Smooth muscle cell (in vitro differentiated cells): ENCODE results near the gene RIPOR3. TPM values are rescaled to one million over a fixed set of nuclear protein-coding genes. Genes with fewer than 3 reads are reported as not detected.
A peak's percentile ranks its signal among the peaks of the same experiment; 100 is the strongest.

Source experiments
- DNase-seq: peaks from one replicate; lab custom pipeline; 2025; ENCODE audit not compliant: unreplicated experiment; lab: John Stamatoyannopoulos, UW
- H2AFZ ChIP-seq: fragments of 200-600 bp; sonication (generic); 2 replicates; pipeline ENCODE4 v1.6.0; 2016; ENCODE audit warnings: antibody characterized with exemption, low read depth, mild to moderate bottlenecking
- H3F3A ChIP-seq: fragments of 200-600 bp; sonication (generic); 2 replicates; pipeline ENCODE4 v1.6.0; 2017; ENCODE audit warnings: antibody characterized with exemption, low read depth
- H3K27ac ChIP-seq: fragments of 200-600 bp; sonication (generic); 2 replicates; pipeline ENCODE4 v1.5.1; 2016; ENCODE audit warnings: low read depth, mild to moderate bottlenecking
- H3K27me3 ChIP-seq: fragments of 200-600 bp; sonication (generic); 2 replicates; pipeline ENCODE4 v1.6.1; 2016; ENCODE audit warnings: low read depth, mild to moderate bottlenecking
- H3K36me3 ChIP-seq: fragments of 200-600 bp; sonication (generic); 2 replicates; pipeline ENCODE4 v1.5.1; 2016; ENCODE audit warnings: low read depth
- H3K4me1 ChIP-seq: fragments of 200-600 bp; sonication (generic); 2 replicates; pipeline ENCODE4 v1.5.1; 2016; ENCODE audit warnings: low read depth
- H3K4me2 ChIP-seq: fragments of 200-600 bp; sonication (generic); 2 replicates; pipeline ENCODE4 v1.6.0; 2016; ENCODE audit warnings: mild to moderate bottlenecking
- H3K4me3 ChIP-seq: fragments of 200-600 bp; sonication (generic); 2 replicates; pipeline ENCODE4 v1.5.1; 2016; ENCODE audit warnings: mild to moderate bottlenecking
- H3K79me2 ChIP-seq: fragments of 200-600 bp; sonication (generic); 2 replicates; pipeline ENCODE4 v1.6.0; 2016; ENCODE audit warnings: low read depth, mild to moderate bottlenecking
- H3K9ac ChIP-seq: fragments of 200-600 bp; sonication (generic); 2 replicates; pipeline ENCODE4 v1.6.0; 2016; ENCODE audit warnings: low read depth
- H3K9me3 ChIP-seq: fragments of 200-600 bp; sonication (generic); replicated peaks from 2 replicates; pipeline ENCODE4 v1.5.1; 2016; ENCODE audit warnings: low read depth
- H4K20me1 ChIP-seq: fragments of 200-600 bp; sonication (generic); 2 replicates; pipeline ENCODE4 v1.6.0; 2016; ENCODE audit warnings: low read depth
- whole genome bisulfite sequencing: methylation state at CpG from one replicate; pipeline ENCODE4 v1.1.7; 2016; ENCODE audit warnings: low lambda C conversion rate; 5-methylcytosine and 5-hydroxymethylcytosine counted together
- polyA plus RNA-seq: library from polyadenylated mRNA; unstranded; fragments of >200 nt; fragmentation: Nextera tagmentation; extraction: Ambion mirVana; gene quantifications from 2 replicates; pipeline ENCODE4 v1.2.1, GENCODE V29; 2016
- total RNA-seq: library from RNA; depleted of rRNA; stranded (reverse); fragments of >200 nt; gene quantifications from 2 replicates; pipeline ENCODE4 v1.2.3, GENCODE V29; 2014
- TF ChIP-seq, protein P1 (sequence below): fragments of 200-600 bp; sonication (generic); IDR thresholded peaks from 2 replicates; pipeline ENCODE4 v1.5.1; 2017; ENCODE audit warnings: borderline replicate concordance, mild to moderate bottlenecking, antibody characterized with exemption; ENCODE audit not compliant: insufficient read depth, poor library complexity, severe bottlenecking

The RIPOR3 gene
- total and polyA plus RNA-seq, 2 experiments from 2014 or later = 0.18 to 1.2 TPM

DNA sequence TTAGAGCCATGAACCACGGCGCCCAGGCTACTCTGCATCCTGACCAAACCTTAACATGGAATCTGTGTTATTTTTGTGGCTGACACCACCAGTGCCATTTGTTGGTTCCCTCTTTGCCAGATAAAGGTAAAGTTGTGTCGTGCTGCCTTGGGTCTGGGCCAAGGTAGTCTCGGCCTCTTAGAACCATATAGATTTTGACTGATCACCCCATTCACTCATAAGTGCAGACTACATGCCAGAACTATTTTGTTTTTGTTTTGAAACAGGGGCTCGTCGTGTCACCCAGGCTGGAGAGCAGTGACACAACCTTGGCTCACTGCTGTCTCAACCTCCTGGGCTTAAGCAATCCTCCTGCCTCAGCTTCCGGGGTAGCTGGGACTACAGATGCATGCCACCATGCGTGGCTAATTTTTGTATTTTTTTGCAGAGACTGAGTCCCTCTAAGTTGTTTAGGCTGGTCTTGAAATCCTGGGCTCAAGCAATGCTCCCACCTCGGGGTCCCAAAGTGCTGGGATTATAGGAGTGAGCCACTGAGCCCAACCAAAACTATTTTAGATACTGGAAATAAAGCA is 19.2 kb upstream of the RIPOR3 start:
- Histone ChIP-seq H3K9me3 (no peaks in the 10 kb centered on the region), H3K9ac (no peak overlapping the region), H3K79me2 (no peaks in the 10 kb centered on the region), H3K27me3 (no peaks in the 10 kb centered on the region), H3F3A (no peaks in the 10 kb centered on the region), H3K27ac (no peak overlapping the region), H2AFZ (no peak overlapping the region), H4K20me1 (no peaks in the 10 kb centered on the region), H3K4me1 (no peaks in the 10 kb centered on the region), H3K4me2 (peak overlapping the region; percentile 35), H3K4me3 (no peak overlapping the region), H3K36me3 (no peaks in the 10 kb centered on the region)
- TF ChIP-seq, protein P1, sequence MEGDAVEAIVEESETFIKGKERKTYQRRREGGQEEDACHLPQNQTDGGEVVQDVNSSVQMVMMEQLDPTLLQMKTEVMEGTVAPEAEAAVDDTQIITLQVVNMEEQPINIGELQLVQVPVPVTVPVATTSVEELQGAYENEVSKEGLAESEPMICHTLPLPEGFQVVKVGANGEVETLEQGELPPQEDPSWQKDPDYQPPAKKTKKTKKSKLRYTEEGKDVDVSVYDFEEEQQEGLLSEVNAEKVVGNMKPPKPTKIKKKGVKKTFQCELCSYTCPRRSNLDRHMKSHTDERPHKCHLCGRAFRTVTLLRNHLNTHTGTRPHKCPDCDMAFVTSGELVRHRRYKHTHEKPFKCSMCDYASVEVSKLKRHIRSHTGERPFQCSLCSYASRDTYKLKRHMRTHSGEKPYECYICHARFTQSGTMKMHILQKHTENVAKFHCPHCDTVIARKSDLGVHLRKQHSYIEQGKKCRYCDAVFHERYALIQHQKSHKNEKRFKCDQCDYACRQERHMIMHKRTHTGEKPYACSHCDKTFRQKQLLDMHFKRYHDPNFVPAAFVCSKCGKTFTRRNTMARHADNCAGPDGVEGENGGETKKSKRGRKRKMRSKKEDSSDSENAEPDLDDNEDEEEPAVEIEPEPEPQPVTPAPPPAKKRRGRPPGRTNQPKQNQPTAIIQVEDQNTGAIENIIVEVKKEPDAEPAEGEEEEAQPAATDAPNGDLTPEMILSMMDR = no peak
- WGBS = 59% methylated on average over 9 of the region's 9 CpGs
- DNase-seq = no peak

DNA sequence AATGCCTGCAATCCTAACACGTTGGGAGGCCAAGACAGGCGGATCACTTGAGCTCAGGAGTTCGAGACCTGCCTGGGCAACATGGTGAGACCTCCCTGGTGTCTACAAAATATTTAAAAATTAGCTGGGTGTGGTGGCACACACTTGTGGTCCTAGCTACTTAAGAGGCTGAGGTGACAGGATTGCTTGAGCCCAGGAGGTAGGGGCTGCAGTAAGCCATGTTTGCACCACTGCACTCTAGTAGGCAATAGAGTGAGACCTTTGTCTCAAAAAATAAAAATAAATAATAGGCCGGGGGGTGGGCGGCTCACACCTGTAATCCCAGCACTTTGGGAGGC is 18.3 kb upstream of the RIPOR3 start:
- Histone ChIP-seq H4K20me1 (no peaks in the 10 kb centered on the region), H3F3A (no peaks in the 10 kb centered on the region), H3K79me2 (no peaks in the 10 kb centered on the region), H3K27ac (no peak overlapping the region), H3K4me2 (no peak overlapping the region), H3K4me3 (no peak overlapping the region), H3K36me3 (no peaks in the 10 kb centered on the region), H3K9ac (no peak overlapping the region), H3K4me1 (no peaks in the 10 kb centered on the region), H2AFZ (no peak overlapping the region), H3K27me3 (no peaks in the 10 kb centered on the region), H3K9me3 (no peaks in the 10 kb centered on the region)
- 75% methylated on average over 5 of the region's 5 CpGs for WGBS
- no peak for DNase-seq
- TF ChIP-seq, protein P1 = no peak

DNA sequence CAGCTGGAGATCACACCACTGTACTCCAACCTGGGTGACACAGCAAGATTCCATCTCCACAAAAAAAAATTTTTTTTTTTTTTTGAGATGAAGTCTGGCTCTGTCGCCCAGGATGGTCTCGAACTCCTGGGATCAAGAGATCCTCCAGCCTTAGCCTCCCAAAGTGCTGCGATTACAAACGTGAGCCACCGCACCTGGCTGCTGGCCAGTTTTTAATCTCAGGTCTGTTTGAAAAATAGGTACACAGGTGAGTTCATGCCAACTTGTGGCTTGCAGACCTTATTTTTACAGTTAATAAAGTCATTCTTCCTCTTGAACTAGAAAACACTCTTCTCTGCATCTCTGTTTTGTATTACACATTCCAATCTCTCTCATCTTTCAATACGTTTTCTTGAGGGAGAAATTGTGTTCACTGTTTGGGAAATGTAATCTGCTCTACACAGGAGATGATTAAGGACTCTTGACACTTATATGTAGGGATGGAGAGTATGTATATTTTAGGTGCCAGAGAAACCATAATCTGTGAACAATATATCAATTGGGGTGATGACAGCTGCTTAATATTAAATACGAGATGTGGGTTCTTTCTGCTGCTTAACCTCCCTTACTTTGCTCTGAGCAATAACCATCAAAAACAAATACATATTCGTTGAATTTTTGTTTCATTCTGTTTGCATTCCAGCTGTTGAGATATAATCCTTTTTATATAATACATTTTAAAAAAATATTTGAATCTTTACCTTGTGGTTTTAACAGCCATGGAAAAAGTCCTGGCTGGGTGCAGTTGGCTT is 17.7 kb upstream of the RIPOR3 start:
- Histone ChIP-seq H3K36me3 (no peaks in the 10 kb centered on the region), H3K4me2 (no peak overlapping the region), H3K4me1 (no peaks in the 10 kb centered on the region), H2AFZ (no peak overlapping the region), H3K27me3 (no peaks in the 10 kb centered on the region), H3K9me3 (no peaks in the 10 kb centered on the region), H3K4me3 (no peak overlapping the region), H3K79me2 (no peaks in the 10 kb centered on the region), H3F3A (no peaks in the 10 kb centered on the region), H3K9ac (no peak overlapping the region), H3K27ac (no peak overlapping the region), H4K20me1 (no peaks in the 10 kb centered on the region)
- TF ChIP-seq, protein P1 = no peak
- WGBS = 91% methylated on average over 8 of the region's 8 CpGs
- DNase-seq = no peak

DNA sequence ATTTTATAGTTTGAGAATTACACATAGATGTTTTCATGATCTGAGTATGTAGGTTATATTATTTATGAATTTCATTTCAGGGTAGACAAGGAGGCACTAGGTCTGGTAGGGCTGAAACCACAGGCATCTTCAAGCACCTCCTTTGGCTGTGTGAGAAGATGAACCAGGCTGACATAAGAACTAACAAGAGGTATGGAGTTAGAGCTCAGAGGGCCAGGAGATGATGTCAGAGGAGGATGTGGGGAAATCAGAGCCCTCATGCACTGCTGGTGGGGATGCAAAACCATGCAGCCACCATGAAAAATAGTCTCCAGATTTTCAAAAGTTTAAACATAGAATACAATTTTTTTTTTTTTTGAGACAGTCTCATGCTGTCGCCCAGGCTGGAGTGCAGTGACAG is 13.6 kb upstream of the RIPOR3 start:
- no peak for DNase-seq
- Histone ChIP-seq H3K4me1 (peaks cover 4% of the 10 kb centered on the region), H3K4me3 (no peak overlapping the region), H3K27ac (no peak overlapping the region), H3K36me3 (no peaks in the 10 kb centered on the region), H3K9me3 (no peaks in the 10 kb centered on the region), H3K9ac (no peak overlapping the region), H3K4me2 (no peak overlapping the region), H2AFZ (no peak overlapping the region), H3K79me2 (no peaks in the 10 kb centered on the region), H4K20me1 (no peaks in the 10 kb centered on the region), H3F3A (peaks cover 4% of the 10 kb centered on the region), H3K27me3 (no peaks in the 10 kb centered on the region)
- TF ChIP-seq, protein P1 = no peak
- 100% methylated on average over 1 of the region's 1 CpG for WGBS
